HG03558 (cell line): ENCODE data around the gene SIMC1.
"Not testable (repeated sequence)": the region's sequence is repeated elsewhere in the genome, so short reads cannot be mapped to it uniquely, and the experiment has no call there.

Source experiments
- ATAC-seq: cut with Tn5 transposase; IDR thresholded peaks from one replicate; pipeline ENCODE4 v1.9.1; 2021; ENCODE audit warnings: moderate number of reproducible peaks; ENCODE audit not compliant: unreplicated experiment; ENCODE audit errors: extremely low read depth

SIMC1 gene

DNA sequence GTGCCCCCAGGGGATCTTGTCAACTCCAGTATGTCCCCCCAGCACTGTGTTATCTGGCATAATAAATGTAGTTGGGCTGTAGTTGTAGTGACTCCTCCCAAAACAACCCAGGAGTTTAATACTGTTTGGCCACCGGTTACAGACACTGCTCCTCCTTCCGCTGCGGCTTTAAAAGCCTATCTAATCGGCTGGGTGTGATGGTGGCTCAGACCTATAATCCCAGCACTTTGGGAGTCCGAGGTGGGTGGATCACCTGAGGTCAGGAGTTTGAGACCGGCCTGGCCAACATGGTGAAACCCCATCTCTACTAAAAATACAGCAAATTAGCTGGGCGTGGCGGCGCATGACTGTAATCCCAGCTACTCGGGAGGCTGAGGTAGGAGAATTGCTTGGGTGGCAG, 34.7 kb upstream of the SIMC1 start:
- ATAC-seq = not testable (repeated sequence)

DNA sequence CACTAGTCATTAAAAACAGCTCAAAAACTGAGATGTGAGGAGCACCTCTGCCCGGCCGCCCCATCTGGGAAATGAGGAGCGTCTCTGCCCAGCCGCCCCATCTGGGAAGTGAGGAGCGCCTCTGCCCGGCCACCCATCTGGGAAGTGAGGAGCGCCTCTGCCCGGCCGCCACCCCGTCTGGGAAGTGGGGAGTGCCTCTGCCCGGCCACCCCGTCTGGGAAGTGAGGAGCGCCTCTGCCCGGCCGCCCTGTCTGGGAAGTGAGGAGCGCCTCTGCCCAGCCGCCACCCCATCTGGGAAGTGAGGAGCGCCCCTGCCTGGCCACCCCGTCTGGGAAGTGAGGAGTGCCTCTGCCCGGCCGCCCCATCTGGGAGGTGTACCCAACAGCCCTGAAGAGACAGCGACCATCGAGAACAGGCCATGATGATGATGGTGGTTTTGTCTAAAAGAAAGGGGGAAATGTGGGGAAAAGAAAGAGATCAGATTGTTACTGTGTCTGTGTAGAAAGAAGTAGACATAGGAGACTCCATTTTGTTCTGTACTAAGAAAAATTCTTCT, 23.7 kb upstream of the SIMC1 start:
- ATAC-seq = not testable (repeated sequence)

DNA sequence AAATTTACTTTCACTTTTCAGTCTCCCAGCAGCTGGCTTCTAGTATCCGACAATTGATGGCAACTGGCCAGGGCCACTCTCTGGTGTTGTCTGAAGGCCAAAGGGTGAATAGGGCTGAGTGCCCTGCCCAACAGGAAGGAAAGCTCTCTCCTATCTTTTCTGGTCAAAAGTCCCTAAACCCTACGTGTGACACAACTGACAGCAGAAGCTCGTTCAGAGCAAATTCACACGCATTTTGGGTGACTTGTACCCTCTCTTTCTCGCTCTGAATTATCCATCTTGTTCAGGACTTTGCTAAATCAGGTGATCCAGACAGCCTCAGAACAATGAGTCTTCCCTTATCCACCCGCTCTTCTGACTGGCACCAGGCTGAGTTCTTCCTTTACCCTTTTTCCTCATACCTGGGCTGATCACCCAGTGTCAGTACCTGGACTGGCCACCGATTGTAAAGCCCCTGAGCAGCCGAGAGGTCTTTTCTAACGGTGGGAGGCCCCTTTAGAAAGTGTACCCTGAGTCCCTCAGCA, 21.8 kb upstream of the SIMC1 start:
- not testable (repeated sequence) for ATAC-seq

DNA sequence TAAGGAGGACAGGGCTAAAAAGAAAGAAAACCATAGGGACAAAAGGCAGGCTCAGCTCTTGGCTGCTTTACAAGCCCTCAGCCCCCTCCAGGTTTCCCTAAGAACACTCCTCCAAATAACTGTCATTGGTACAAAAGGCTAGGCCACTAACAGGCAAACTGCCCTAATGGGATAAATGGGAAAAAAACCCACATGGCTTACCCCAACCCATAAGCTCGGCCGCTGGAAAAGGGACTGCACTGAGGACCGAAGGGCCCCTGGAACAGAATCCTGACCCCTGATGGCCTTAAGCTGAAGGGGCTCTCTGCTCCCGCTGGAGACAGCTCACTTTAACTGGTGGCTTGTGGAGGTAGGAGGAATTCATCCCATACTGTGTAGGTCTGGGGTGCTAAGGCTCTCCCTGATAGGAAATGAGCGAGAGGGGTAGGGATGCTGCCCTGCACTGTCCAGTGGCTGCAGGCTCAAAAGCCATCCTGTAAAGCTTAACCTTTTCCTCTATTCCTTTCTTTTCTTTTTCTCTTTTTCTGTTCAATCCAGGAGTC, 21.0 kb upstream of the SIMC1 start:
- ATAC-seq = not testable (repeated sequence)

DNA sequence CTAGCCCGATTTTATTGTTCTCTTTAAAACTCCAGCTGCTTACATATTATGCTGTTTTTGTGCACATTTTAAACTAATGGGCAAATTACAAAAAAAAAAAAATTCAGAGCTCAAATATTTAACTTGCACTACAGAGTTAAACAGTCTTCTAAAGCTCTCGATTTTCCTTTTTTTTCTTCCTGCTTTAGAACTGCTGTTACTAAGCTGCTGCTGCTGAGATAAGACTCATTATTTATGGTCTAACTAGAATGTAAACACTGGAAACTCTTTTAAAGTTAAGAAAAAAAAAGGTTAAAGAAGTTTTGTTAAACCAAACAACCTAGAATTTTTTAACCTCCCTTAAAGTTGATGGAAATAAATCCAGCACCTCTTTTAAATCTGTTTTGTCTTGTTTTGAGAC, 20.5 kb upstream of the SIMC1 start:
- ATAC-seq = not testable (repeated sequence)

DNA sequence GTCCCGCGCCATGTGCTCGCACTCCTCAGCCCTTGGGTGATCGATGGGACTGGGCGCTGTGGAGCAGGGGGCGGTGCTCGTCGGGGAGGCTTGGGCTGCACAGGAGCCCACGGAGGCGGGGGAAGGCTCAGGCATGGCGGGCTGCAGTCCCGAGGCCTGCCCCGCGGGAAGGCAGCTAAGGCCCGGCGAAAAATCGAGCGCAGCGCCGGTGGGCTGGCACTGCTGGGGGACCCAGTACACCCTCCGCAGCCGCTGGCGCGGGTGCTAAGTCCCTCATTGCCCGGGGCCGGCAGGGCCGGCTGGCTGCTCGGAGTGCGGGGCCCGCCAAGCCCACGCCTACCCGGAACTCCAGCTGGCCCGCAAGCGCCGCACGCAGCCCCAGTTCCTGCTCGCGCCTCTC, 16.2 kb upstream of the SIMC1 start:
- ATAC-seq = not testable (repeated sequence)

DNA sequence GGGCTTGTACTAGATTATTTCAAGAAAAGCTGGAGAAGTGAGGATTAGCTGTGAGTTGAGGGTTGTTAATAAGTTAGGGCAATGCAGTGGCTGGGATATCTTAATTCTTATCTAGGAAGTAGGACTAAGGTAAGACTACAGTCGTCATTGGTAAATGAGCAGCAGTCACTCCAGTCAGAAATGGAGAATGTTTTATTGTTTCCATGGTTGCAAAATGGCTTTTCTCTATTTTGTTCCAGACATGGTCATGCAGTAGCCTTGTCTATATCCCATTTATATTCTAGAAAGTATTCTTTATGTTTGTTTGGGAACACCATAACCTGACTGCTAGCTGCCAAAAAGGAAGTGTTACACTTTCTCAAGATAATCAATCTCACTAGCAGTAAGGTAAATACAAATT, 9.9 kb upstream of the SIMC1 start:
- not testable (repeated sequence) for ATAC-seq

DNA sequence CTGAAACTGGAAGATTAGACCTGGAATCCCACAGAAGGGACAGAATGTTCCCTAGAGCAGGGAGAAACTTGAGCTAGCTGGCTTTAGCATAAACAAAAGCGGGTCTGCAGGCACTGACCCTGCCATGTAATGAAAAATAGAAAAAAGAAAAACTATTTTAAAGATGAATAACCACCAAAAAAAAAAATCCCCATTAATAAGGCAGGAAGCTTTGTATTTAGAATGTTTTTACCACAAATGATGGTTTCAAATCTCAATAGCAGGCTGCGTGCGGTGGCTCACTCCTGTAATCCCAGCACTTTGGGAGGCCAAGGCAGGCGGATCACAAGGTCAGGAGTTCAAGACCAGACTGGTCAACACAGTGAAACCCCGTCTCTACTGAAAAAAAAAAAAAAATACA, 5.0 kb upstream of the SIMC1 start:
- ATAC-seq = not testable (repeated sequence)

DNA sequence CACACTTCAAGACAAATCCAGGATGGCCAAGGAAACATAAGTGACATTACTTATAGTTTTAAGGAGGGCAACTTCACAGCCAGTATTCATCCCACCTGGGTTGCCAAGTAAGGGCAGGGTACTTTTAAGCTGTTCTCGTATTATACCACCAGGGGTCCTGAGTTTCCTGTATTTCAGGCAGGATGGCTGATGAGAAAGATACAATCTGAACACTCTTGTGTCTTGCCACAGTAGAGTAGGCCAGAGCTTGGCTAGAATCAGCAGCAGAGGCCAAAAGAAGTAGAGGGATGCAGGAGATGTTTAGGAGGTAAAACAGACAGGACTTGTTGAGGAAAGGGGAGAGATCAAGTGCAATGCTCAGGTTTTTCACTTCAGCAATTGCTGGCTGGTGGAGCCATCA, 3.1 kb upstream of the SIMC1 start:
- not testable (repeated sequence) for ATAC-seq

DNA sequence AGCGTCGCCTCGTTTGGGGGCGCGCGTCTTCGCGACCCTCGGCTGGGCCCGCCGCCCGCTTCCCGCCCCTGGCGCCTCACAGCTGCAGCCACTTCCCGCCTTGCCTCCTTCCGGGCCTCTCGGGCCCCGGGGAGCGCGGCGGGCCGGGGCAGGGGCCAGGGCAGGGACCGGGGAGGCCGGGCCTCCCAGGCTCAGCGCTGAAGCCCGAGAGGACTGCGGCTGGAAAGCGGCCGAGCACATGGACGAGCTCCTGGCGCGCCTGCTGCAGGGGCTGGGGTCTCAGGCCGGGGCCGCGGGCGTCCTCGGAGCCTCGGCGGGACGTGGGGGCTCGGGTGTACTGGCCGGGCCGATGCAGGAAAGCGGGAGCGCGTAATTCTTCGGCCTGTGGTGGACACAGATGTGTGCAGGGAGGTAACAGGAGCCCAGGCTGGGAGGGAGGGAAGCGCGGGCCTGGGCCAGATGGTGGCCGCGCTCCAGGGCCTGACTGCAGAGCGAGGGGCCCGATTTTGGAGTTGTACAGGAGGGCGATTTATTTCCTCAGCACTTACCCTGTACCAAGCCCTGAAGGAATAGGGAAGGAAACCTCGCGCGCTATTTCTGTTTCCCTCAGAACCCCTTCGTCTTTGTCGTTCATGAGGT, 540 bp downstream of the SIMC1 start:
- not testable (repeated sequence) for ATAC-seq

DNA sequence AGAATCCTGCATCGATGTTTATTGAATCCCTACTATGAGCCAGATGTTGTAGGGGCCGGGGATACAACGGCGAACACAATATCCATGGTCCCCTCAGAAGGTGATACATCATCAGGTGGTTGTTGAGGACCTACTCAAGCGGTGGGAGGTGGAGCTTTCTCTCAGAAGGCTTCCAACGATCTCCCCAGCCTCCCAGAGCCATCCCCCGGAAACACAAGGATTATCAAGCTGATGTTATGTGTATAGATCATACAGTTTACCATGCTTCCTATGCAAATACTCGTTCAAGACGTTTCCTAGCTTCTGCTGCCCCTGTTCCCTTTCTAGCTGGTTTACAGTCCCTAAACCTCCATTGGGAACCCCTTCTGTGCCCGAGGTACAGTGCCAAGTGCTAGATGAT, 1.1 kb downstream of the SIMC1 start:
- ATAC-seq = not testable (repeated sequence)

DNA sequence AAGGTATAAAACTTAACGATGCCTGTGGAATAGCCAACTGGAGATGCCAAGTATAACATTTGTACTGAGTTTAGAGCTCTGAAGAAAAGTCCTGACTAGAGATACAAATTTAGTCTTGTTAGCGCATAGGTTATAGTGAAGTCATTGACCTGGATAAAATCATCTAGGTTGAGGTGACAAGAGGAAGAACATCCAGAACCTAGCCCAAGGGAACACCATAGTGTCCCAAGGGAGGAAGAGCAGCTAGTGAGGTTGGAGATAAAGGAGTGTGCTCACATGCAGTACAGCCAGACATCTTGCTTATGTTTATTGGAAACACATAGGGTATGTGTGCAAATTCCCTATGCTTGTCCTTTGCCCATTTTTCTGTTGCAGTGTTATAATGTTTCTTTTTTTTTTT, 6.1 kb downstream of the SIMC1 start:
- ATAC-seq = not testable (repeated sequence)

DNA sequence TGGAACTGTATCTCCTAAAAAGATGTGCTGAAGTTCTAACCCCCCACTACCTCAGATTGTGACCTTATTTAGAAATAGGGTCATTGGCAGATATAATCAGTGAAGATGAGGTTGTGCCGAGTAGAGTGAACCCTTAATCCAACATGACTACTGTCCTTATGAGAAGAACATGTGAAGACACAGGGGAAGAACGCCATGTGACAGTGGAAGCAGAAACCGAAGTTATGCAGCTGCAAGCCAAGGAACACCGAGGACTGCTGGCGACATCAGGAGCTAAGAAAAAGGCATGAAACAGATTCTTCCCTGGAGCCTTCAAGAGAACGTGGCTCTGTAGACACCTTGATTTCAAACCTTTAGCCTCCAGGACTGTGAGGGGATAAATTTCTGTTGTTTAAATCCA, 6.8 kb downstream of the SIMC1 start:
- ATAC-seq = not testable (repeated sequence)

DNA sequence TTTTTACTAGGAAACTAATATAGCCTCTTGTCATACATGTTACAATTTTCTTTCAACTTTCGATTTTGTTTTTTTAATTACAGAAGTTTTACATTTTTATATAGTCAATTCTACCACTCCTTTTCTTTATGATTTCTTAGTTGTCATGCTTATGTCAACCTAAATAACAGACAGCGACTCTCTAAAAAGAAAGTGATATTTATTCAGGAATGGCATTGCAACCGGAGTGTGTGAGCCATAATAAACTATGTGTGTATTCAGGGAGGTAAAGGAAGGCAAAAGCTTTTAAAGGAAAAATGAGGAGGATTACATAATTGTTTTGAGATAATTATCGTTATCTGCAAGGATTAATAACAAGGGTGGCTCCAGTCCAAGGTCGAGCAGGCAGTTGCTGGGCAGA, 7.3 kb downstream of the SIMC1 start:
- ATAC-seq = not testable (repeated sequence)

DNA sequence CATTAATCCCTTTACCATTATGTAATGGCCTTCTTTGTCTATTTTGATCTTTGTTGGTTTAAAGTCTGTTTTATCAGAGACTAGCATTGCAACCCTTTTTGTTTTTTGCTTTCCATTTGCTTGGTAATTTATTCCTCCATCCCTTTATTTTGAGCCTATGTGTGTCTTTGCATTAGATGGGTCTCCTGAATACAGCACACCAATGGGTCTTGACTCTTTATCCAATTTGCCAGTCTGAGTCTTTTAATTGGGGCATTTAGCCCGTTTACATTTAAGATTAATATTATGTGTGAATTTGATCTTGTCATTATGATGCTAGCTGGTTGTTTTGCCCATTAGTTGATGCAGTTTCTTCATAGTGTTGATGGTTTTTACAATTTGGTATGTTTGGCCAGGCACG, 12.5 kb downstream of the SIMC1 start:
- ATAC-seq = not testable (repeated sequence)

DNA sequence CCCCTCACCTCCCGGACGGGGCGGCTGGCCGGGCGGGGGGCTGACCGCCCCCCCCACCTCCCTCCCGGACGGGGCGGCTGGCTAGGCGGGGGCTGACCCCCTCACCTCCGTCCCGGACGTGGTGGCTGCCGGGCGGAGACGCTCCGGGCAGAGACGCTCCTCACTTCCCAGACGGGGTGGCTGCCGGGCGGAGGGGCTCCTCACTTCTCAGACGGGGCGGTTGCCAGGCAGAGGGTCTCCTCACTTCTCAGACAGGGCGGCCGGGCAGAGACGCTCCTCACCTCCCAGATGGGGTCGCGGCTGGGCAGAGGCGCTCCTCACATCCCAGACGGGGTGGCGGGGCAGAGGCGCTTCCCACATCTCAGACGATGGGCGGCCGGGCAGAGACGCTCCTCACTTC, 13.9 kb downstream of the SIMC1 start:
- not testable (repeated sequence) for ATAC-seq

DNA sequence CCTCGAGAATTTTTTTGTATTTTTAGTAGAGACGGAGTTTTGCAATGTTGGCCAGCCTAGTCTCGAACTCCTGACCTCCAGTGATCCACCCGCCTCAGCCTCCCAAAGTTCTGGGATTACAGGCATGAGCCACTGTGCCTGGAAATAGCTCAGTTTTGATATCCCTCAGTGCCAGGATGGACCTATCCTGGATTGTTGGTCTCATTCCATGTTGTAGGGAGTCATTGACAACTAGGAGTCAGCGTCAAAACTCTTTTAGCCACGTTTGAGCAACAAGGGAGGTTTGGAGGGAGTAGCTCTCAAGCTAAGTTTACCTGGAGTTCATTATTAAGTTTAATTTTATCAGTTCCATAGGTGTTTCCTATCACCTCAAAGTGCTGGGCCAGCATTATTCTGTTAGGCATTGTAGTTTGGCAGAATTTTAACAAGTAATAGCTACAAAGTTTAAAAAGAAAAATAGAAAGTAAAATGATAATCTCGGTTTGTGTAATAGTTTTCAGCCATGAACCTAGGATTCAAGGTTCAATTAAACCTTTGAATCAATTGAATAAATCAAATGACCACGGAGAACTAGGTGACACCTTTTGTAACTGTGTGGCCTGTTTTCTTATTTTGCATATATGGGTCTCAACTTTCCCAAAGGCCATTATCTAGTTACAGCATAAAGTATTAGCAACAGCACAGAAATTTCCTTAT, 15.3 kb downstream of the SIMC1 start:
- ATAC-seq = not testable (repeated sequence)

DNA sequence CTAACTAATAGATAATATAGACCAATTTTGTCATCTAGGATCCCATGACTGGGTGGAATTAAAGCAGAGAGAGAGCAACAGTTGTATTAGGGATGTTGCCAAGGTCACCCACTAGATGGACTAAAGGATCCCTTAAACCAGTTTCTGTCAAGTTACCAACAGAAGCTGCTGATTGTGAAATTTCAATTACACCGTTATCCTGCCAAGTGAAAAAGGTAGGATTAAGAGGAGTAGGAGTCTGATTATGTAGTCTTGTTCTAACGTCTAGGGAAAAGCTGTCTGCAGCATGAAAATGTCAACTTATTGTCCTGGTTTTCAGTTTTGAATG, 15.8 kb downstream of the SIMC1 start:
- not testable (repeated sequence) for ATAC-seq

DNA sequence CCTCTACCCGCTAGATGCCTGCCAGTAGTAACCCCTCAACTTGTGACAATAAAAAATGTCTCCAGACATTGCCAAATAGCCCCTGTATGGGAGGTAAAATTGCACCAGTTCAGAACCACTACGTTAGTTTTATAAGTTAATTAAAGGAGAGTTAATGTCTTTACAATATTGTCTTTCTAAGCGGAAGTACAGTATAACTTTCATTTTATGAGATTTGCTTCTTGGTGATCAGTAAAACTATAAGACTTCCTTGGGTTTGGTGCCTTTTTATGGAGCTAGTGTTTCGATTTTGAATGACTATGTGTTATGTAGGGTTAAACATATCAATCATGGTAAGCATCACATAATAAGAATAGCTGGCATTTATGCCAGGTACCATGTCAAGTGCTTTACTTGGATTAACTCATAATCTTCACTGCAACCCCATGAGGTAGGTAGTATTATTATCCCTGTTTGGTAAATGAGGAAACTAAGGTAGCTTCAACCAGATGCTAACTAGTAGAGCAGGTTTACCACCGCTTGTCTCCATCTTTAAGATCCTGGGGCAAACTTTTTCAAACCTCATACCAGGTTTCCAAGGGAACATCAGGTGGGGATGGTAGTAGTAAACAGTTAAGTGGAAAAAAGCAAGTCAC, 19.8 kb downstream of the SIMC1 start:
- not testable (repeated sequence) for ATAC-seq

DNA sequence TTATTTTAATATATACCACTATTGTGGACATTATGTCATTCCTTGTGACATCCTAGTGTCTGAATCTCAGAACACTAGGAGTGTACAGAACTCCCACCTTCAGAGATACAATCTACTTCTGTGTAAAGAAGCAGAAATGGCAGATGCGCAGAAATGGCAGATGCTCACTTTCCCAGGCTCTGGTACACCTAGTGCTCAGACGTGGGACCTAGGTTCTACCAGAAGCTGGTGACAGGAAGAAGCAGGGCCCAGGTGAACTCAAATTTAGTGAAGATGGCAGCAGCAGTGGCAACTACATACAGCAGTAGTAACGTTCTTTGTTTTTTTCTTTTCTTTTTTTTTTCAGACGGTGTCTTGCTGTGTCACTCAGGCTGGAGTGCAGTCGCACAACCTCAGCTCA, 22.5 kb downstream of the SIMC1 start:
- ATAC-seq = not testable (repeated sequence)

DNA sequence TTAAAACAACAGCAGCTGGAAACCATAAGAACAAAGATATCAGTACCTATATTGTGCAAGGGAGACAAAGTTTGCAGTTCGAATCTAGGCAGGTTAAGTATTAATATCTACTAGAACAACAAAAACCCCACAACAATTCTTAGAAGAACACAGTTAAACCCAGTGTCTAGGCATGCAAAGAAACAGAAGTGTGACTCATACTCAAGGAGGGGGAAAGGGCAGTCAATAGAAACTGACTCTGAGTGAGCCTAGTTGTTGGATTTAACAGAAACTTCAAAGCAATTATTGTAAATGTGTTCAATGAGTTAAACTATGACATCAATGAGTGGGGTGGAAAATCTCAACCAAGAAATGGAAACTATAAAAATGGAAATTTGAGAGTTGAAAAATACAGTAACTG, 28.2 kb downstream of the SIMC1 start:
- not testable (repeated sequence) for ATAC-seq
